HUES6 (cell line): ENCODE results near the gene EFNA3.

ENCODE experiments used
- H3K27ac ChIP-seq: 2 replicates; pipeline ENCODE4 v1.7.0; 2013; ENCODE audit warnings: low read depth, mild to moderate bottlenecking, low read length, inconsistent platforms
- H3K27me3 ChIP-seq: 2 replicates; pipeline ENCODE4 v1.6.1; 2013; ENCODE audit warnings: low read length; ENCODE audit not compliant: control insufficient read depth, insufficient read depth
- H3K36me3 ChIP-seq: 2 replicates; pipeline ENCODE4 v1.6.1; 2013; ENCODE audit warnings: low read length; ENCODE audit not compliant: control insufficient read depth, insufficient read depth
- H3K4me1 ChIP-seq: 2 replicates; pipeline ENCODE4 v1.6.1; 2013; ENCODE audit warnings: low read length; ENCODE audit not compliant: control insufficient read depth, insufficient read depth
- H3K4me3 ChIP-seq: 2 replicates; pipeline ENCODE4 v1.5.1; 2013; ENCODE audit warnings: low read depth, low read length
- H3K9ac ChIP-seq: one replicate; pipeline ENCODE4 v1.6.1; 2013; ENCODE audit warnings: mild to moderate bottlenecking, low read length
- H3K9me3 ChIP-seq: 2 replicates; pipeline ENCODE4 v1.6.1; 2013; ENCODE audit warnings: low read depth, low read length; ENCODE audit not compliant: control insufficient read depth, insufficient read depth

Gene EFNA3

GRCh38 chr1:155049651-155050559 is 28.7 kb upstream of the EFNA3 start:
- peaks cover 32% of the 10 kb centered on the region for H3K4me1 ChIP-seq
- H3K27me3 ChIP-seq = peaks cover 20% of the 10 kb centered on the region
- peak overlapping the region; percentile 88 for H3K4me3 ChIP-seq
- H3K9me3 ChIP-seq = no peaks in the 10 kb centered on the region
- H3K27ac ChIP-seq = no peak overlapping the region
- peak overlapping the region; percentile 66 for H3K9ac ChIP-seq
- no peaks in the 10 kb centered on the region for H3K36me3 ChIP-seq

- Histone ChIP-seq H3K36me3 (no peaks in the 10 kb centered on the region), H3K27ac (peak within 1 kb of the TSS; percentile 24; the same call in 1 of the 2 replicates)
Measured at GRCh38 chr1:155050560-155051341, 27.9 kb upstream of the EFNA3 start, which contains the start of gene ADAM15. ADAM15 (plus strand) TSS chr1:155051316; CDS start chr1:155051387, 71 bp downstream.

GRCh38 chr1:155051342-155051776 is 27.3 kb upstream of the EFNA3 start:
- H3K27ac ChIP-seq = no peak overlapping the region

More at GRCh38 chr1:155050560-155051341, 27.9 kb upstream of the EFNA3 start, which contains the start of gene ADAM15:
- peaks cover 32% of the 10 kb centered on the region for H3K4me1 ChIP-seq
- H3K9ac ChIP-seq = peak within 1 kb of the TSS; percentile 78
- H3K9me3 ChIP-seq = no peaks in the 10 kb centered on the region
- H3K27me3 ChIP-seq = peaks cover 20% of the 10 kb centered on the region
- H3K4me3 ChIP-seq = peak within 1 kb of the TSS; percentile 88

GRCh38 chr1:155051777-155052398 is 26.7 kb upstream of the EFNA3 start:
- Histone ChIP-seq H3K36me3 (peaks cover 3% of the 10 kb centered on the region; the same call in 1 of the 2 replicates), H3K4me3 (peak overlapping the region; percentile 88), H3K9me3 (no peaks in the 10 kb centered on the region), H3K4me1 (peaks cover 28% of the 10 kb centered on the region), H3K27me3 (peaks cover 20% of the 10 kb centered on the region), H3K9ac (peak overlapping the region; percentile 30), H3K27ac (no peak overlapping the region)

More at GRCh38 chr1:155051342-155051776, 27.3 kb upstream of the EFNA3 start:
- Histone ChIP-seq H3K4me3 (peak overlapping the region; percentile 88), H3K9me3 (no peaks in the 10 kb centered on the region), H3K36me3 (peaks cover 3% of the 10 kb centered on the region; the same call in 1 of the 2 replicates), H3K9ac (peak overlapping the region; percentile 29), H3K4me1 (peaks cover 28% of the 10 kb centered on the region), H3K27me3 (peaks cover 20% of the 10 kb centered on the region)

- Histone ChIP-seq H3K36me3 (peaks cover 6% of the 10 kb centered on the region; the same call in 1 of the 2 replicates), H3K4me3 (peak overlapping the region; percentile 88), H3K9ac (peak overlapping the region; percentile 30), H3K27me3 (peaks cover 20% of the 10 kb centered on the region), H3K27ac (no peak overlapping the region), H3K9me3 (no peaks in the 10 kb centered on the region), H3K4me1 (peaks cover 26% of the 10 kb centered on the region)
Measured at GRCh38 chr1:155052439-155053395, 25.9 kb upstream of the EFNA3 start.

- no peak overlapping the region for H3K4me3 ChIP-seq
- peaks cover 13% of the 10 kb centered on the region for H3K36me3 ChIP-seq
- H3K4me1 ChIP-seq = peaks cover 20% of the 10 kb centered on the region
- H3K9me3 ChIP-seq = no peaks in the 10 kb centered on the region
- H3K27ac ChIP-seq = no peak overlapping the region
- H3K27me3 ChIP-seq = peaks cover 20% of the 10 kb centered on the region
- H3K9ac ChIP-seq = no peak overlapping the region
Measured at GRCh38 chr1:155053531-155054105, 25.0 kb upstream of the EFNA3 start.

GRCh38 chr1:155057104-155057503 is 21.5 kb upstream of the EFNA3 start:
- Histone ChIP-seq H3K36me3 (peaks cover 13% of the 10 kb centered on the region), H3K27ac (no peak overlapping the region), H3K27me3 (peaks cover 11% of the 10 kb centered on the region), H3K9me3 (no peaks in the 10 kb centered on the region), H3K9ac (no peak overlapping the region), H3K4me3 (no peak overlapping the region), H3K4me1 (peaks cover 11% of the 10 kb centered on the region)

- Histone ChIP-seq H3K4me1 (peaks cover 6% of the 10 kb centered on the region), H3K27ac (no peak overlapping the region), H3K9me3 (no peaks in the 10 kb centered on the region), H3K27me3 (peaks cover 4% of the 10 kb centered on the region), H3K9ac (no peak overlapping the region), H3K36me3 (peaks cover 13% of the 10 kb centered on the region), H3K4me3 (no peak overlapping the region)
Measured at GRCh38 chr1:155057788-155058211, 20.8 kb upstream of the EFNA3 start.

- Histone ChIP-seq H3K27ac (no peak overlapping the region), H3K36me3 (peaks cover 13% of the 10 kb centered on the region), H3K4me1 (peaks cover 23% of the 10 kb centered on the region), H3K9ac (no peak overlapping the region), H3K27me3 (peaks cover 6% of the 10 kb centered on the region), H3K9me3 (no peaks in the 10 kb centered on the region), H3K4me3 (no peak overlapping the region)
Measured at GRCh38 chr1:155060736-155061135, 17.9 kb upstream of the EFNA3 start.
